Neural progenitor cell (in vitro differentiated cells): ENCODE data around the gene CELSR1.

Experiments used
- CTCF ChIP-seq: fragments of 200-600 bp; sonication (generic); IDR thresholded peaks from 2 replicates; pipeline ENCODE4 v1.5.1; 2017; ENCODE audit warnings: antibody characterized with exemption, mild to moderate bottlenecking
- EZH2 ChIP-seq: fragments of 200-600 bp; sonication (generic); IDR thresholded peaks from 2 replicates; pipeline ENCODE4 v1.6.1; 2017; ENCODE audit warnings: antibody characterized with exemption, mild to moderate bottlenecking, moderate library complexity

GRCh38 chr22:46419754-46420571 lies 117.5 kb downstream of the CELSR1 start:
- TF ChIP-seq CTCF, result no peak
- TF ChIP-seq EZH2, result no peak
